OCI-LY1 (cell line): Measurements from ENCODE around the gene SNAP25.

ENCODE experiments used
- EZH2 ChIP-seq: fragments of 200-600 bp; sonication (generic), shearing (Covaris generic); IDR thresholded peaks from 2 replicates; pipeline ENCODE4 v1.8.0; 2017; ENCODE audit warnings: borderline replicate concordance, mixed run types, mild to moderate bottlenecking, antibody characterized with exemption, low read length, moderate library complexity, mixed read lengths
- TF ChIP-seq, protein P1 (sequence below): fragments of 200-600 bp; sonication (generic), shearing (Covaris generic); IDR thresholded peaks from 2 replicates; pipeline ENCODE4 v1.5.1; 2017; ENCODE audit warnings: mild to moderate bottlenecking, antibody characterized with exemption, low read length, moderate library complexity, mixed read lengths

DNA sequence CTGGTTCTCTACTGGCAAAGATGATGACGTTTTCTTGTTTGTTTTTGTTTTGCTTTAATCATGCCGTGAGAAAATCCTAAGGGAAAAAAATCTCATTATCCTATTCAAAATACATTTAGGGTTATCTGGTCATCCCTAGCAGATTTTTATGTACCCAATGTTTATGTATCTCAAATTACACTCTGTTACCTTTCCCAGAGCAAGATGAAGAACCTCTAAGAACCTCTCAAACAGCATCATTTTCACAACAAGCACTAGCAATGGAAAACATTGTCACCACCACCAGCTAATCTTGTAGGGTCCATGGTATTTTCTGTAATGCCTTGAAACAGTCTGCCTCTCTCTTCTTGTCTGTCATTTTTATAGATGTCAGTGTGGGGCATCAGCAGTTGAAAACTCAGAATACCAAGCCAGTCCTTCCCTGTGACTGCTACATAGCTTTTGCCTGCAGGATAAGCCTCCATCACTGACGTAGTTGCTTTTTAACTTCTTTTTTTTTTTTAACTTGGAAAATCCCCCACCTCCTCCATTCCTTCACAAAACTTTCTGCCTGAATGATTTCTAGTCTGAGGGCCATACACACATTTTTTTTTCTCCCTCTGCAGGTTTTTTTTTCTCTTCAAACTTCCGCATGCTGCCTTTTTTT lies 2.4 kb upstream of the SNAP25 start:
- TF ChIP-seq, protein P1, sequence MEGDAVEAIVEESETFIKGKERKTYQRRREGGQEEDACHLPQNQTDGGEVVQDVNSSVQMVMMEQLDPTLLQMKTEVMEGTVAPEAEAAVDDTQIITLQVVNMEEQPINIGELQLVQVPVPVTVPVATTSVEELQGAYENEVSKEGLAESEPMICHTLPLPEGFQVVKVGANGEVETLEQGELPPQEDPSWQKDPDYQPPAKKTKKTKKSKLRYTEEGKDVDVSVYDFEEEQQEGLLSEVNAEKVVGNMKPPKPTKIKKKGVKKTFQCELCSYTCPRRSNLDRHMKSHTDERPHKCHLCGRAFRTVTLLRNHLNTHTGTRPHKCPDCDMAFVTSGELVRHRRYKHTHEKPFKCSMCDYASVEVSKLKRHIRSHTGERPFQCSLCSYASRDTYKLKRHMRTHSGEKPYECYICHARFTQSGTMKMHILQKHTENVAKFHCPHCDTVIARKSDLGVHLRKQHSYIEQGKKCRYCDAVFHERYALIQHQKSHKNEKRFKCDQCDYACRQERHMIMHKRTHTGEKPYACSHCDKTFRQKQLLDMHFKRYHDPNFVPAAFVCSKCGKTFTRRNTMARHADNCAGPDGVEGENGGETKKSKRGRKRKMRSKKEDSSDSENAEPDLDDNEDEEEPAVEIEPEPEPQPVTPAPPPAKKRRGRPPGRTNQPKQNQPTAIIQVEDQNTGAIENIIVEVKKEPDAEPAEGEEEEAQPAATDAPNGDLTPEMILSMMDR: no peak
- TF ChIP-seq EZH2: no peak
